ENCODE measurements around the gene GLIS1.

GRCh38 chr1:53592985-53593757 is 145.8 kb downstream of the GLIS1 start:
- TF ChIP-seq, protein P1, sequence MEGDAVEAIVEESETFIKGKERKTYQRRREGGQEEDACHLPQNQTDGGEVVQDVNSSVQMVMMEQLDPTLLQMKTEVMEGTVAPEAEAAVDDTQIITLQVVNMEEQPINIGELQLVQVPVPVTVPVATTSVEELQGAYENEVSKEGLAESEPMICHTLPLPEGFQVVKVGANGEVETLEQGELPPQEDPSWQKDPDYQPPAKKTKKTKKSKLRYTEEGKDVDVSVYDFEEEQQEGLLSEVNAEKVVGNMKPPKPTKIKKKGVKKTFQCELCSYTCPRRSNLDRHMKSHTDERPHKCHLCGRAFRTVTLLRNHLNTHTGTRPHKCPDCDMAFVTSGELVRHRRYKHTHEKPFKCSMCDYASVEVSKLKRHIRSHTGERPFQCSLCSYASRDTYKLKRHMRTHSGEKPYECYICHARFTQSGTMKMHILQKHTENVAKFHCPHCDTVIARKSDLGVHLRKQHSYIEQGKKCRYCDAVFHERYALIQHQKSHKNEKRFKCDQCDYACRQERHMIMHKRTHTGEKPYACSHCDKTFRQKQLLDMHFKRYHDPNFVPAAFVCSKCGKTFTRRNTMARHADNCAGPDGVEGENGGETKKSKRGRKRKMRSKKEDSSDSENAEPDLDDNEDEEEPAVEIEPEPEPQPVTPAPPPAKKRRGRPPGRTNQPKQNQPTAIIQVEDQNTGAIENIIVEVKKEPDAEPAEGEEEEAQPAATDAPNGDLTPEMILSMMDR (conservative IDR thresholded peaks at IDR 0.05; ENCODE audit: low read depth, low read length): no peak
- no peak for TF ChIP-seq EZH2phosphoT487 (IDR thresholded peaks at IDR 0.05; ENCODE audit: borderline replicate concordance, low read length)
